NCI-H345 treated with DMSO at 0.1 percent for 48 hours (cell line): Measurements from ENCODE around the gene LAMTOR2.
"Not testable (repeated sequence)": the region's sequence is repeated elsewhere in the genome, so short reads cannot be mapped to it uniquely, and the experiment has no call there.

ENCODE experiments used
- DNase-seq: peaks from one replicate; lab custom pipeline; 2025; ENCODE audit not compliant: unreplicated experiment; lab: John Stamatoyannopoulos, UW

Gene LAMTOR2

GRCh38 chr1:156051011-156051725 is 3.4 kb upstream of the LAMTOR2 start:
- no peak for DNase-seq

DNA sequence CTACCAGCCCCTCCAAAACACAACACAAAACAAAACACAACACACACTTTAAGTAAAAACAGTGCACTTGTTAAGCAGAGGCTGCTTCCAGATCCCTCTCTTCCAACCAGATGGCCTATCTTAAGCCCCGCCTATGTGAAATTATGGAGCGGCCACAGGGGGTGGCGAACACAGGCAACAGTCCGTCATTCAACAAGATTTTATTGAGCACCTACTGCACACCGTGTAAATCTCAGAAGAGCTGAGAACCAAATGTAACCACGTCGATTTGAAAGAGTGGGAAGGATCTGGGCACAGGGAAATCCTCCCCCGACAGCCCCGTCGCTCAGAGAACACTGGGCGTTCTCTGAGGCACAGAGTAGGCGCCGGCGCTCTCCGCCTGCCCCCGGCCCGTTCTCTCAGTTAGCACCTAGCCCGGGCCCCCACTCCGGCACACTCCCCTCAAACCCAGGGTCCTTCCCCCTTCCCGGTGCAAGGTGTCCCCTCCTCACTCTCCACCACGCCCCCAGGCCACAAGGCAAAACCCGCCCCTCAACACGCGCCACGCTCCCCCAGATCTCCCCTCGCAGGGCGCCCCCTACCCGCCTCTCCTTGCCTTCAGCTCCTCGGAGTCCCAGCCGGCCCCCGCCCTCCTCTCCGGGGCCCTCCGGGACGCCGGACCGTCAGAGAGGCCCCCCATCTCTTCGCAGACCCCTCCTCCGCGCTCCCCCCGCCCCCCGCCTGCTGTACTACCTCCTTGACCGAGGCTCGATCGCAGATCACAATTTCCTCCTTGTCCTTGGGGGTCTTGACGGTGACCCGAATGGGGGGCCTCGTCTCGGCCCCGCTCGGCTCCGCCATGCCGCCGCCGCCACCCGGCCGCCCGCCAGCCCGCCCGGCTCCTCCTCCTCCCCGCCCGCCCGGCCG is 1.5 kb upstream of the LAMTOR2 start:
- DNase-seq = peak; percentile 92

- peak; percentile 99 for DNase-seq
These were observed 648 bp upstream of the LAMTOR2 start, which contains the start of gene UBQLN4 for GRCh38 chr1:156053768-156054499. UBQLN4 (minus strand) TSS chr1:156053798; CDS start chr1:156053701, 97 bp downstream.

DNA sequence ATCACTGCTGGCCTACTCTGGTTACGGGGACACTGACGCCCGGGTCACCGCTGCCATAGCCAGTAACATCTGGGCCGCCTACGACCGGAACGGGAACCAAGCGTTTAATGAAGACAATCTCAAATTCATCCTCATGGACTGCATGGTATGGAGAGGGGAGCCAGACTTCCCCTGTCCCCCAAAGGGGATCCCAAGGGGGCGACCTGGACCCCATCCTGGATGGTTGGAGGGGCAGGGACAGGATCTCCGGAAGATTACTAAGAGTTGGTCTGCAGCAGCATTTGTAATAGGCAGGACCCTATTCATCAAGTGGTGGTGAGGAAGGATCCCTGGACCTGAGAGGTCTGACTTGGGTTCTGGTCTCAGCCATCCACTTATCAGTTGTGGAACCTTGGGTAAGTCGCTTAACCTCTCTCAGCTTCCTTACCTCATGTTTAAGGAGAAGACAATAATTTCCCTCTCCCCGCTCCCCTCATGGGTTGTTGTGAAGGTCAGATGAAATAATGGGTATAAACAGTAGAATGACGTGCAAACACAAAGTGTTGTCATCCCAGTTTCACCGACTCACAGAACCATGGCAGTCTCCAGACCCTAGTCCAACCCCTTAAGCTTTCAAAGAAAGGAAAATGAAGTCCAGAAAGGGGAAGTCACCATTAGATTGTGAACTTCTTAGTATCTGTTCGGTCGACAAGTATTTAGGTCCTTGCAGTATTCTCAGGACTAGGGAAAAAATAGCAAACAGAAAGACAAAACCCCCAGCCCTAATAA is 883 bp downstream of the LAMTOR2 start:
- no peak for DNase-seq

GRCh38 chr1:156056326-156056849 is 1.8 kb downstream of the LAMTOR2 start:
- DNase-seq = no peak

GRCh38 chr1:156060937-156061636 is 6.5 kb downstream of the LAMTOR2 start, which contains the start of gene RAB25:
RAB25 (plus strand) TSS chr1:156061160; CDS start chr1:156061401, 241 bp downstream.
- DNase-seq = no peak

GRCh38 chr1:156062189-156062588 is 7.6 kb downstream of the LAMTOR2 start:
- DNase-seq = no peak

DNA sequence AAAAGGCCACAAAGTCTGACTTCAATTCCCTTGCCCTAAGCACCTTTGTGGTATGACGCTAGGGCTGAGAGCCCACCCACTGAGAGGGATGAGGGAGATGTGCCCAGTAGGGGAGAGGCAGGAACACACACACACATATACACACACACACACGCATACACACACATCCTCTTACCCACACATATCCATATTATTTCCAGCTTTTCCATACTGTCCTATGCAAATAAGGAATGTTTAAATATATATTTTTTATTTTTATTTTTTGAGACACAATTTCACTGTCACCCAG is 9.4 kb downstream of the LAMTOR2 start:
- no peak for DNase-seq

GRCh38 chr1:156064615-156065014 is 10.0 kb downstream of the LAMTOR2 start:
- no peak for DNase-seq

- DNase-seq = no peak
These were observed 10.6 kb downstream of the LAMTOR2 start for GRCh38 chr1:156065212-156065611.

GRCh38 chr1:156065871-156066270 is 11.3 kb downstream of the LAMTOR2 start:
- DNase-seq = no peak

- DNase-seq = no peak
These were observed 12.7 kb downstream of the LAMTOR2 start for GRCh38 chr1:156067262-156067661.

DNA sequence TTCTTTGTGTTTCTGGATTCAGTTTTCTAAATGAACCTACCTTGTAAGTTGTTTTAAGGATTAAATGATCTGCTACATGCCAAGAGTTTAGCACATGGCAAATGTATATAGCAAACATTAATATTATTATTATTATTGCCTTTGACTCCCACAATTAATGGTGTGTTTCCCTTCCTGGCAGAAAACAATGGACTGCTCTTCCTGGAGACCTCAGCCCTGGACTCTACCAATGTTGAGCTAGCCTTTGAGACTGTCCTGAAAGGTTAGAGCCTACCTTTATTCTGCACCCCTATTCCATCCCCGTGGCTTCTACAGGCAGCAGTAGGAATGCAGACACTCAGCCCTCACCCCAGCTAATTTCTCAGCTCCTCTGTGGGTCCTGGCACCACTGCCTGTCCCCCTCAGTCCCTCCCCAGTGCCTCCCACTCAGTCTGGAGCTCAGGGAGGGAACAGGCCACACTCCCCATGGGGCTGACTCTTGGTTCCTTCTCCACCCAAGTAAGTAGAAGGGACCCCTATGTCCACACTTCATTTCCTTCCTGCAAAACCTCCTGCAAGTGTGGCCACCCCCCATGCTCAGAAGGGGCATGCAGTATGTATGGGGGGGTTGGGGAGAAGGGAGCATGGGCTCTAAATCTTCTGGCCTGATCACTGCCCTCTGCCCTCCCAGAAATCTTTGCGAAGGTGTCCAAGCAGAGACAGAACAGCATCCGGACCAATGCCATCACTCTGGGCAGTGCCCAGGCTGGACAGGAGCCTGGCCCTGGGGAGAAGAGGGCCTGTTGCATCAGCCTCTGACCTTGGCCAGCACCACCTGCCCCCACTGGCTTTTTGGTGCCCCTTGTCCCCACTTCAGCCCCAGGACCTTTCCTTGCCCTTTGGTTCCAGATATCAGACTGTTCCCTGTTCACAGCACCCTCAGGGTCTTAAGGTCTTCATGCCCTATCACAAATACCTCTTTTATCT is 15.2 kb downstream of the LAMTOR2 start:
- DNase-seq = no peak

GRCh38 chr1:156070548-156070947 is 16.0 kb downstream of the LAMTOR2 start:
- peak; percentile 57 for DNase-seq

GRCh38 chr1:156071332-156071816 is 16.8 kb downstream of the LAMTOR2 start:
- not testable (repeated sequence) for DNase-seq

DNA sequence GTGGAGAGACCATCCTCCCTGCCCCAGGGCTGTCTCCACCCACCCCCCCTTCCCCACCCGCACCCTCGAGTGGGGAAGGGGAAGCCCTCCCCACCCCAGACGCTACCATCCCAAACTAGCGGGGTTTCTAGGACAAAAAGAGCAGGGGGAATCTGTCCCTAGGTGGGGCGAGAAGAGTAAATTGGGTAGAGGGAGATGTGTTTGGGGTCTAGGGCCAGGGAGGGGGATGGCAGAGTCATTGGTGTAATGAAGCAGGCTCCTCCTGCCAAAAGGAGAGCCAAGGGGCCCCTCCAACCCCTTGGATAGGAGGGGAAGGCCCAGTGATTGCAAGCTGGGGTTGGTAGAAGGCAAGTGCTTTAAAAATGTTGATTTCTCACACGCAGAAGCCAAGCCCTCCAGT is 17.7 kb downstream of the LAMTOR2 start:
- DNase-seq = no peak

GRCh38 chr1:156073110-156073687 is 18.6 kb downstream of the LAMTOR2 start:
- no peak for DNase-seq

- no peak for DNase-seq
These were observed 19.2 kb downstream of the LAMTOR2 start for GRCh38 chr1:156073740-156074139.
